Measurements from ENCODE around the gene HADH.
A peak's percentile ranks its signal among the peaks of the same experiment; 100 is the strongest.
"Not testable (repeated sequence)": the region's sequence is repeated elsewhere in the genome, so short reads cannot be mapped to it uniquely, and the experiment has no call there.

HADH gene

GRCh38 chr4:107989537-107990386, at the start of gene HADH:
Gene HADH, plus strand, starts transcription at chr4:107989889. Its CDS starts 44 bp downstream, at chr4:107989933.
- DNase-seq = peak; percentile 75

DNA sequence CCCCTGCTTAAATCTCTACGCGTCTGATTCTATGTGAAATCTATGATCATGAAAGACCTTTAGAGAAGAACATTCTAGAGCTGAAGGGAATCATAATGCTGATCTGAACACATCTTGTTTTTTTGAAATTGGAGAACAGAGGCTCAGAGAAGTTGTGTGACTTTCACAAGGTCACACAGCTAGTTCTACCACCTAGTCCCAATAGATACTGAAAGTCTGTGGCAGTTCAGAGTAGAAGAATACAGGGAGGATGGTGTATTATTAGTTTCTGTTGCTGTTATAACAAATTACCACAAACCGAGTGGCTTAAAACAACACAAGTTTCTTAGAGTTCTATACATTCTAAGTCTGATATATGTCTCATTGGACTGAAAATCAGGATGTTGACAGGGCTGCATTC, 43.9 kb upstream of the HADH start:
- no peak for DNase-seq

GRCh38 chr4:107950746-107951540, 38.7 kb upstream of the HADH start:
- no peak for DNase-seq

DNA sequence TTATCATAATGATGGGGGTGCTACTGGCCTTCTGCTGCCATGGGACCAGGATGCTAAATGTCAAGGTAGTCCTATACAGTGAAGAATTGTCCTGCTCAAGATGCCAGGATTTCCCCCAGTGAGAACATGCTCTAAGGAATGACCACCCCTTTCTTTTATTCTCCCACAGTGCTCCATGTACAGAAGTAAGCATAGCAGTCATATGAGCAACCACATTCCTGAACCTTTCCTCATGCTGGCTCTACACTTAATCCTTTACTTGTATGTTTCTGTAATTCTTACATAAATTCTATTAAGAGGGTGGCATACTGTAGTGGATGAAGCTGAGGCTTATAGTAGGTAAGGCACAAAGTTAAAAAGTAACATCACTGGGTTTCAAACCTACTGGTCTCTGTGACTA, 38.1 kb upstream of the HADH start:
- no peak for DNase-seq

DNA sequence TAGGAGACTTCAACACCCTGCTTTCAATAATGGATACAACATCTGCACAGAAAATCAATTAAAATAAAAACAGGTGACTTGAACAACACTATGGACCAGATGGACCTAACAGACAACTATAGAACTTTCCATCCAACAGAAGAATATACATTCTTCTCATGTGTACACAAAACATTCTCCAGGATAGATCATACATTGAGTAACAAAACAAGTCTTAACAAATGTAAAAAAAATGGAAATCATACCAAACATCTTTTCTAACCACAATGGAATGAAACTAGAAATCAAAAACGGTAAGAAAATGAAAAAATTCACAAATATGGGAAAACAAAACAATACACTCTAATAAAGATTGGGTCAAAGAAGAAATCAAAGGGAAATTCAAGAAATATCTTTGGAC, 33.7 kb upstream of the HADH start:
- DNase-seq = no peak

GRCh38 chr4:107966903-107967302, 22.8 kb upstream of the HADH start:
- DNase-seq = no peak

DNA sequence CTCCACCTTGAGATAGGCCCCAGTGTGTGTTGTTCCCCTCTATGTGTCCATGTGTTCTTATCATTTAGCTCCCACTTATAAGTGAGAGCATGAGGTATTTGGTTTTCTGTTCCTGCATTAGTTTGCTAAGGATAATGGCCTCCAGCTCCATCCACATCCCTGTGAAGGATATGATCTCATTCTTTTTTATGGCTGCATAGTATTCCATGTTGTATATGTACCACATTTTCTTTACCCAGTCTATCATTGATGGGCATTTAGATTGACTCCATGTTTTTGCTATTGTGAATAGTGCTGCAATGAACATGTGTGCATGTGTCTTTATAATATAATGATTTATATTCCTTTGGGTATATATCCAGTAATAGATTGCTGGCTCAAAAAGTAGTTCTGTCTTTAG, 22.2 kb upstream of the HADH start:
- DNase-seq = not testable (repeated sequence)

GRCh38 chr4:107967921-107968320, 21.8 kb upstream of the HADH start:
- DNase-seq = not testable (repeated sequence)

GRCh38 chr4:107970063-107970798, 19.5 kb upstream of the HADH start:
- no peak for DNase-seq

DNA sequence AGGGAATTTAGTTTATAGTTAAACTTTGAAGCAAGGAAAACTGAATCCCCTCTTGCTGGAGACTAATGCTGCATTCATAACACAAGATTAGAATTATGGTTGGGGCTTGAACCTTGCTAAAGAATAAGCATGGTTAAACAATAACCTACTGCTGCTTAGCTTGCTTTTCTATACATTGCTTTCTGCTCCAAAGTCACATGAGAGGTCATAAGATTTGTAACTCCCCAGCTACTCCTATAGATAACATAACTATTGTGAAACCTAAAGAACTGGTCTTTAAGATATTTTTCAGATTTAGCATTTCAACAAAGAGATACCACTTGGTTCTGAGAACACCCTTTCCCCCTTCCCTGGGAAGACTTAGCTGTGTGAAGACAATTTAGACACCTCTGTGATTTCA, 17.1 kb upstream of the HADH start:
- no peak for DNase-seq

DNA sequence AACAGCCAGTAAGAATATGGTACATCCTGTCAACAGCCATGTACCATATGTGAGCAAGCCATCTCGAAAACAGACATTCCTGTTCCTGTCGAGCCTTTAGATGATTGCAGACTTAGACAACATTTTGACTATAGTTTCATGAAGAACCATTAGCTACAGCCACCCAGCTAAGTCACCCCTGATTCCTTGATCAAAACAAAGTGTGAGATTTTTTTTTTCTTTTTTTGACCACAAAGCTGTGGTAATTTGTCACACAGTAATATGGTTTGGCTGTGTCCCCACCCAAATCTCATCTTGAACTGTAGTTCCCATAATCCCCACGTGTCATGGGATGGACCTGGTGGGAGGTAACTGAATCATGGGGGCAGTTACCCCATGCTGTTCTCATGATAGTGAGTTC, 15.2 kb upstream of the HADH start:
- no peak for DNase-seq

DNA sequence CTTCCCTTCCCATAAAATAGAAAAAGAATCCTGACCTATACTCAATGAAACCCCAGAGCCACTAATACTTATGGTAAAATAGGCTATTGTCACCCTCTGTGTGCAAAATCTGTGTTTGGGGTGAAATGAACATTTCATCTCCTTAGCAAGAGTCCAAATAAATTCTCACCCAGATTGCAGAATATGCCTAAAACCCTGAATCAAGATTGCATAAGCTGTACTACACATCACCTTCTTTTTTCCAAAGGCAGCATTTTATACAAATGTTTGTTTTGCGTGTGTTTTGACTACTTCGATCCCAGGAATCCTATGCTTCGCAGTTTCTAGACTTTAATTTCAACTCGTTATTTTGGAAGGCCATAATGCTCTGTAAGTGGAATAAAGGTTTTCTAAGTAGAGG, 12.2 kb upstream of the HADH start:
- DNase-seq = no peak

DNA sequence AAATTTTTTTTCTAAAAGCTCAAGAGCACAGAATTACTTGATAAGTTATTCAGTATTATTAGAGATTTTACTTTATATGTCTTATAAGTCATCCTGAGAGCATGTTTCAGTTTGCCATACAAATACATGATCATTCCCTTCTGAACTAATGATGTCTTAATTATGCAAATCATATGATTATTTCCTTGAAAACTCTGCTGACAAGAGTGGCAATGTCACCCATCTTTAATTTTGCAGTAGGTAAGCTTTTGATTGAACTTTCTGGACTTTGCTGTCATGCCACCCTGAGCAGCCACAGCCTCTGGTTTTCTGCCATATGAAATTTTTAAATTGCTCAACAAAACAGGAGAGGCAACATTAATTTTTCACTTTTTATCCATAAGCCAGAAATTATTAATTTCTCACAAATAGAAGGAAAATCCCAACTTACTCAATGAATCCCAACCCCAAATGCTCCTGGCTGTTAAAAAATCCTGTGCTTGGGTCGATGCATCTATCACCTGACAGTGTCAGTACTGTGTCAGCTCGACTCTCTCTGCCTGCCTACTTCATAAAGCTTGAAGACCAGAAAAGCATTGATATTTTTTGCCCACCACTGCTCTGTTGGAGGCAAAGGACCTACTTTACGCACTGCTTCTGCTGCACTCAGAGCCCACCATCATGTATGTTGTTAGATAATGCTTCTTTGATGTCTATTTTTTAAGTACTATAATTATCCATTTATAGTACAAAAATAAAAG, 11.6 kb upstream of the HADH start:
- DNase-seq = no peak

DNA sequence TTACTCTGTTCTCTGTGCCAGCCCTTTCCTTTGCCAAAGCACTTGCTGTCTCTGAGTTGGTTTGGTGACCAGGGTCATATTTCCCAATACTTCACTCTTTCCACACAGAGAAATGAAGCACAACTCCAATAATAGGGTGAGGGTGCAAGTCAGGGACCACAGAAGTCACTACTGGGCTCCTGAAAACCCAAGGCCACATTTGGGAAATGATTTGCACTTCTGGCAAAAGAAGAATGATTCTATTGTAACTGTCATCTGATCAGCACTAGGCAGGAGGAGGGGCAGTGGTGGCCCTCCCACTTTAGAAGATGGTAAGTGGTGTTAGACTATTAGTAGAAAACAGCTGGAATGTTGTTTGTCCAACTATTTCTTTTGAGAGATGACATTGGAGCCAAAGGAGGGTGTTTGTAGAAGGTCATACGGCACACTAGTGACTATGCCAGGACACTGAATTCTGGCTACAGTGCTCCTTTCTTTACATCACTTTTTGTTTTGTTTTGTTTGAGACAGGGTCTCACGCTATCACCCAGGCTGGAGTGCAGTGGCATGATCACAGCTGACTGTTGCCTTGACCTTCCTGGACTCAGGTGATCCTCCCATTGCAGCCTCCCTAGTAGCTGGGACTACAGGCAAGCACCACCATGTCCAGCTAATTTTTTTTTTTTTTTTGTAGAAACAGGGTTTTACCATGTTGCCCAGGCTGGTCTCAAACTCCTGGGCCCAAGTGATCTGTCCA, 10.8 kb upstream of the HADH start:
- DNase-seq = no peak

- DNase-seq = no peak
These were observed 1.6 kb upstream of the HADH start for GRCh38 chr4:107987916-107988762.

DNA sequence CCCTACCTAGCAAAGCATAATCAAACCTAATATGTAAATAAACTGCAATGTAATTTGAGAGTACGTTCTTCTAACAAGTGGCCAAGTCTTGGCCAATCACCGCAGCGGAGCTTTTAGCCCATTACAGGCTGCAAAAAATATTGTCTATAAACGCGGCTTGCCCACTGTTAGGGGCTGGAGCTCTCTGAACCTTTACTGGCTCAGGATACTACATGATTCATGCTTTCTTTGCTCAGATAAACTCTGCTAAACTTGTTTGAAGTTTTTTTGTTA, 990 bp upstream of the HADH start:
- no peak for DNase-seq

DNA sequence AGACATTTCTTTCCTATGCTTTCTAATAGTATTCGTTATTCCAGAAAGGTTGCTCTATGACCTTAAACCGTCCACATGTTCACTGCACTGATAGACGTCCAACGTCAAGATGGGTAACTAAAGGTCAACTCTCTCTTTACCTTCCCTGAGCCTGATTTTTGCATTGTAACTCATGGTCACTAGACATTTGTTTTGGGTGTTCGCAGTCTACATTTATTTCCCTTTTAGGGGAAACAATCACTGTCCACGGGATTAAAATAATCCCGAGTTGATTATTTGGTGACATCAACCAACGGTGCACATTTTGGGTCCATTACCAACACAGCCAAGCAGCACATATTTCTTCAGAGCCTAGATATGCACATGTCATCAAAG, 540 bp upstream of the HADH start:
- DNase-seq = no peak

GRCh38 chr4:107991945-107992630, 2.4 kb downstream of the HADH start:
- DNase-seq = no peak

GRCh38 chr4:107993969-107994368, 4.3 kb downstream of the HADH start:
- DNase-seq = no peak

GRCh38 chr4:107994894-107995293, 5.2 kb downstream of the HADH start:
- DNase-seq = no peak

Measured in NCI-H774 (cell line).